Cerebellar nuclear complex (tissue), 1 donor: Measurements from ENCODE around the gene HERC2.
"Not testable (repeated sequence)": the region's sequence is repeated elsewhere in the genome, so short reads cannot be mapped to it uniquely, and the experiment has no call there.

Experiments
- DNase-seq, 2 experiments: peaks; one replicate each; lab custom pipeline; 2025; lab: John Stamatoyannopoulos, UW

The HERC2 gene

GRCh38 chr15:28273873-28274610, 47.9 kb downstream of the HERC2 start:
- no peak for DNase-seq

GRCh38 chr15:28273468-28273867, 48.5 kb downstream of the HERC2 start:
- no peak for DNase-seq

DNA sequence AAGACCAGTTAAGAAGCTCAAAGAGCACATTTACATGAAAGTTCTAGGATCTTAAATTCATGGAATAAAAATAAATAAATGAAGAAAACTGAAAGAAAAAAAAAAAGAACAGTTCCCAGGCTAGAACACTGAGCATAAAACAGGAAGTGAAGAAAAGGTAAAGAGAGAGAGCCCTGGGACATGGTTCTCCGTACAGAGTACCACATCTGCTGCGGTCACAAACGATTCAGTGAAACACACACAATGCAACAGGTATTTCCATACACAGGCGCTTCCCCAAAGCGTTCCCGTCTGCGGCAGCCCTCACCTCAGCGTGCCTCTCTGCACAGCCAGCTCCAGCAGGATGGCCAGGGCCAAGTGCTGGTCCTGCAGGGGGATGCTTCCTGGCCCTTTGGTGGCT, 49.4 kb downstream of the HERC2 start:
- no peak for DNase-seq

DNA sequence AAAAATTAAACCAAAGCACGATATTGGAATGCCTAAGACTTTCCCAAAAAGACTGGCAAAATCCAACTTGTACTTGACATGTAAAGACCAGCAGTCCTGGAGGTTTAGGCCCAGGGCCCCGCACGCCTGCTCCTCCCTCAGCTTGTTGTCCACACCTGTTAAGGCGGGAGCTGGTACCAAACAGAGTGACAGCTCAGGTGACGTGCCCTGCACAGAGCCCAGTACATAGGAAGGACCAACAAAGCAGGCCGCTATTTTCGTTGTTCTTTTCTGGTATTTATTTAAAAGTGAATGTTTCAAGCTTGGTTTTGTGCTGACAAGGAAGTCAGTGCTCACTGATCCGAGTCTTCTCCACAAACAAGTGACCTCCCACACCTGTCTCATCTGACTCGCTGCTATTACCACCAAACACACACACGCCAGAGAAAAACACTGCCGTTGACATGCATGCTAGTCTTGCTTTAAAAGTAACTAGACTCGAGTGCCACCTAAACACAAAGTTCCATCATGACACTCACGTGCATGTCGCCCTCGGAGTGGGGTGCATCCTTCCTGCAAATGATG, 50.2 kb downstream of the HERC2 start:
- no peak for DNase-seq

GRCh38 chr15:28269097-28269496, 52.9 kb downstream of the HERC2 start:
- DNase-seq: no peak

GRCh38 chr15:28267727-28268126, 54.3 kb downstream of the HERC2 start:
- no peak for DNase-seq

DNA sequence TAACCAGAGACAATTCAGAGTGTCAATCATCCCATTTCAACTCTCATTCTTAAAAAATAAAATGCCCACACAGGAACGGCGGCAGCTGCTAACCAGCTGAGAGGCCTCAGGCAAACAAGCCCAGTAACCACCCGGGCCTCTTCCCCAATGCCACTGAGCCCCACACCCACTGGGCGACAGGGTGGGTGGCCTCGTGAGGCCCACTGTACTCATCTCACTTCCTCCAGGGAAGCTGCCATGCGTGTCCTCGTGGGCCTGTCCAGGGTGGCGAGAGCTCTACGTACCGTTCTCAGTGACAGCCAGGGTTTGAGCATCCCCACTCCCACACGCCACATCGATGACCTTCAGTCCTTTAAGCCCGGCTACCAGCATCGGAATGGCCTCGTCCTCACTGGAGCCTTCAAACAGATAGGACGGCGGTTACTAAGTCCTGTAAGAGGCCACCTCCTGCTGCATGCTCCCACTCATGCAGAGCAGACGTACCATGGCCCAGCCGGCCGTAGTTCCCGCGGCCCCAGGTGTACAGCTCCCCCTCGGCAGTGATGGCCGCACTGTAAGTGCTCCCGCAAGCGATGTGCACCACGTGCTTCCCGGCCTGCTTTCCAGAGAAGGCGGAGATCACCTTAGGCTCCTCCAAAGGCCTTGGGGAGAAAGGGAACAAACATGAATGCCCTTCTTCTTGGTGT, 56.5 kb downstream of the HERC2 start:
- no peak for DNase-seq

DNA sequence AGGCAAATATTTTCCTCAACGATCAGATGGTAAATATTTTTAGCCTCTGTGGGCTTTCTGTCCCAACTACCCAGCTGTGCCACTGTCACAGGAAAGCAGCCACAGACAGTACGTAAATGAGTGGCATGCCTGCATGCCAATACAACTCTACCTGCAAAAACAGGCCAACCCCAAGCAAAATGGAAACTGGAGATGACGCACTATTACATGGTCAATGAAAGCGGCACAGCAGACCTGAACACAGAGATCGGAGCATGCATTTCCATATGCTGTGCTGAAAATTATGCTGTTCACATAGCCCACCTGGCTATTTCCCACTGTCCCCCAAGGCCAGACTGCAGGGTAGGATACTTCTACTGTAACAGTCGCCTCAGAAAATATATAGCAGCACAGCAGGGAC, 57.8 kb downstream of the HERC2 start:
- DNase-seq: no peak

DNA sequence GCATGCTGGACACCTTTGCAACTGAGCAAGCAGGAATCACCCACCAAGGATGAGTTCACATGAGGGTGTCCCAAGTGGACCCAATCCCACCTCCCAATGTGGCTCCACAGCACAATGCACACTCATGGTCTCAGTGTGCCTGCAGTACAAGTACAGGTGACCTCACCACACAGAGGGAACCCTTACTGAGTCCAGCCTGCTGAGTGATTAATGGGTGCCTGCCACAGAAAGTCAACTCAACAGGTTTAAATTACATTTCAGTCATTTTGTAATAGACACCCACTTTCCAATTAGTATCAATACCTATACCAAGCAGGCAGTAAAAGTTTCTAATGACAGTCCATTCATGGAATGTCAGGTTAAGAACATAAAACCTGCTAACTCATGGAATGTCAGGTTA, 59.5 kb downstream of the HERC2 start:
- no peak for DNase-seq

GRCh38 chr15:28260722-28261121, 61.3 kb downstream of the HERC2 start:
- DNase-seq: no peak

DNA sequence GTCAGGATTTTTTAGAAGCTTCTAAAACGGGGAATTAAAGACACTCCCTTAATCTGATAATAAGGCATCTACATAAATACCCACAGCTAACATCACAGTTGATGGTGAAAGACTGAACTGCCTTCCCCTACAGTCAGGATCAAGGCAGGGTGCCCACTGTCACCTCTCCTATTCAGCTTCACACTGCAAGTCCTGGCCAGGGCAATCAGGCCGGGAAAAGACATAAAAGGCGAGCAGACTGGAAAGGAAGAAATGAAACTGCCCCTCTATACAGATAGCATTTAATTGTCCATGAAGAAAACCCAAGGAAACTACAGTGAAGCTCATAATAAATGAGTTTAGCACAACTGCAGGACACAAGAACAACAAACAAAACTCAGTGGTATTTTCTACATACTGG, 61.7 kb downstream of the HERC2 start:
- DNase-seq: no peak

DNA sequence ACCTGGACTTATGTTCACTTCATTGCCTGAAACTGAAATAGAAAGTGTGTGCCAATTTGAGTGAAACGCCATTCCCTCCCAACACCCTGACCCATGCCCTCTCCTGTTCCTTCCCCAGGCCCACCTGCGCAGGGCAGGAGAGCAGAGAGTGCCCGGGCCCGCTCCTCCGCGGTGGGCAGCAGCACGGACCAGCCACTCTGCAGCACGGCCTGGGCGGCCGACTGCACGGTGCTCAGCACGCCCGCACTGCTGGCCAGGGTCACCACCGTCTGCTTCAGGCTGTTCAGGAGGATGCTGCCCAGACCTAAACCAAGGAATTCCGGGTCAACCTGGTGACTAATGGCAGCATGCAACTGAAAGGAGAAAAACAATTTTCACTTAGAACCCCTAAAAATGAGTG, 66.0 kb downstream of the HERC2 start:
- no peak for DNase-seq

DNA sequence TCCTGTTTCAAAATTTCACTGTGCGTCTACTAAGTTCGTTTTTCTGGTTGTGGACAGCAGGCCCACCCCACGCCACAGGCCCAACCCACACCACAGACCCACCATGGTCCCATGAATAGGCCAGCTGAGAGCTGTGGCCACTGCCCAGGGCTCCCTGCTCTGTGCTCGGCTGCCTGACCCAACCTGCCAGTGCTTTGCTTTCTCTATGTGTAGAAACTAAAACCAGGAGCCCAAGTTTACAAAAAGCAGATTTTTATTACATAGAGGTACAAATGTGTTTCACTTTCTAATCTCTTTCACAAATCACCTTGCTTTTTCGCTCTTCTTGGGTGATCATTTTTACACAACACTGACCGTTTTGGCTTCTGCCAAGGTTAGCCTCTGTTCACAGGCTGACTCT, 69.1 kb downstream of the HERC2 start:
- no peak for DNase-seq

- no peak for DNase-seq
Measured at GRCh38 chr15:28246605-28247004, 75.4 kb downstream of the HERC2 start.

DNA sequence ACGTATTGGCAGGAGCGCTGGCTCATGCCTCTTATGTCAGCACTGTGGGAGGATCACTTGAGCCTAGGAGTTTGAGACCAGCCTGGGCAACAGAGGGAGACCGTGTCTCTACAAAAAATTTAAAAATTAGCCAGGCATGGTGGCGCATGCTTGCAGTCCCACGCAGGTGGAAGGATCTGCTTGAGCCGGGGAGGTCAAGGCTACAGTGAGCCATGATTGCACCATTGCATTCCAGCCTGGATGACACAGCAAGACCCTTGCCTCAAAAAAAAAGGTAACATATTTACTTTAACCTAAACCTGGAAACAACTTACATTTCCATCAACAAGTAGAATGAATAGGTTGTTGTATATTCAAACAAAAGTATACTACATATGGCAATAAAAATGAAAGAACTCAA, 78.1 kb downstream of the HERC2 start:
- DNase-seq: no peak

- DNase-seq: no peak
Measured at GRCh38 chr15:28243399-28243798, 78.6 kb downstream of the HERC2 start.

- not testable (repeated sequence) for DNase-seq
Measured at GRCh38 chr15:28238296-28238695, 83.7 kb downstream of the HERC2 start.

DNA sequence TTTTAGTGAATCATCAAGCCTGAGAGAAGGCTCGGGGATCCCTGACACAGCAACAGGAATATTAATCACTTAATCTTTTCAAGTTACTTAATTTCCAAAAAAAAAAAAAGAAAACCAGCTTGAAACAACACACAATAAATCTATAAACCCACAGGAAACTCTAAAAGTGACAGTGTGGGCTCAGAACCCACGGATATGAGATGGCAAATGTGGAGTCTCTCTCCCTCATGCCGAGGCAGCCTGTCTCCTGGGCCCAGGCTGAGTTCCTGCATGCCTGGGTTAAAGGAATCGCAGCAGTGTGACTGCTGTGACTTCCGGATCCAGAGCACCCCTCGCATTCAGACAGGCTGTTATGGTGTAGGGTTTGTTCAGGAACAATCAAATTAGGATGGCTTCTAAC, 90.2 kb downstream of the HERC2 start:
- DNase-seq: not testable (repeated sequence)

GRCh38 chr15:28231336-28231735, 90.6 kb downstream of the HERC2 start:
- not testable (repeated sequence) for DNase-seq

- DNase-seq: not testable (repeated sequence)
Measured at GRCh38 chr15:28228990-28229640, 92.9 kb downstream of the HERC2 start.

- no peak for DNase-seq
Measured at GRCh38 chr15:28228096-28228495, 93.9 kb downstream of the HERC2 start.

DNA sequence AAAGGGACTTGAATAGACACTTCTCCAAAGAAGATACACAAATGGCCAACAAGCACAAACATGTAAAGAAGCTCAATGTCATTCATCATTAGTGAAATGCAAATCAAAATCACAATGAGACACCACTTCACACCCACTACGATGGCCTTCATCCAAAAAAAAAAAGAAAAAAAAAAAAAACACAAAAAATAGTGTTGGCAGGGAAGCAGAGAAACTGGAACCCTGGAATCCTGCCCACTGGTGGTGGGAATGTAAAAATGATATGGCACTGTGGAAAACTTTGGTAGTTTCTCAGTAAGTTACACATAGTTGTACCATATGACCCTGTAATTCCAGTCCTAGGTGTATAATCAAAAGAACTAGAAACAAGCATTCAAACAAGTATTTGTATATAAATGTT, 94.7 kb downstream of the HERC2 start:
- DNase-seq: not testable (repeated sequence)

DNA sequence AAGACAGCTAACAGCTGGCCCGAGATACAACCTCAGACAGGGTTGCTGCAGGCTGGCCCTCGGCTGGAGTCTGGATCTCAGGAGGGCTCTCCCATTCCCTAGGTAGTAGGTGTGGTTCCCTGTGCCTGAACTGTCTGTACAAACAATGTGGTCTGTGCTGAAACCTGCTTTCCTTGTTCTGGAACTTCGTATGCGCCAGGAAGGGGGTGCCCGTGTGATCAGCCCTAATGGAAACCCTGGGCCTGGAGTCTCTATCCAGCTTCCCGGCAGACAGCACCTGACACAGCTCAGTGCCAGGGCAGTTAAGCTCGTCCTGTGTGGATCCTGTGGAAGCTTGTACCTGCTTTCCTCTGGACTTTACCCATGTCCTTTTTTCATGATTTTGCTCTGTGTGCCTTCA, 99.4 kb downstream of the HERC2 start:
- not testable (repeated sequence) for DNase-seq
